ENCODE measurements around the gene STAB2. TPM values are rescaled to one million over a fixed set of nuclear protein-coding genes. Genes with fewer than 3 reads are reported as not detected.

STAB2 gene
- total and polyA plus RNA-seq, 2 of the 4 experiments (the other 2 are of a cell fraction) = not detected

DNA sequence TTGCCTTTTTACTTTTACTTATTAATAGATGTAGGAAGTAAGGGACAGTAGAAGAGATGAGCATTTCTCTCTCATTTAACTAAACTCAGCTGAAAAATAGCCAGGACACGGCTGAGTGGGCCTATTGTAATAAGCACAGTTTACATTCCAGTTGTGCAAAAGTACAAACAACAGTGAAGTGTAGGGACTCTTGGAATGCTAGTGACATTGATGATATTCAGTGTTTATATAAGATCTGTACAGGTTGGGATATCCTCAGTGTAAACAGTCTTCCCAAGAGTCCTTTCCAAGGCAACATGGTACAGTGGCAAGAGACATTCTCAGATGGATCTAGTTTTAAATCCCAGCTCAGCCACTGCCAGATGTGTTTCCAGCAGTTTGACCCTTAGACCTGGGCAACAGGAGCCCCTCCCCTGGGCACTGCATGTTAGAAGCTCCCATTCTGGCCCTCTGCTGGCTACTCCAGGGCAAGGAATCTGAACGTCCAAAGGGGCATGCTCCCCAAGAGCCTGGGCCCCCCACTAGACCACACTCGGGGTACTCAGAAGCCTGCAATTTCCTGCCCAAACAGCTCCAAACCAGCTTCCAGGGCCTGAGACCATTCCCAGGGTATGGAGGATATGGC, 55.3 kb downstream of the STAB2 start:
- CTCF ChIA-PET = interaction anchor here (1.3 to 2.1 kb wide), 2 partner anchors 10 to 67 kb away, joined by 4 to 5 read pairs; no protein-coding TSS in a partner anchor

More for the DNA sequence above, 55.3 kb downstream of the STAB2 start:
- no peak overlapping the region for H2AK5ac ChIP-seq (ENCODE audit: low read depth, low read length)
- no peak overlapping the region for H2BK15ac ChIP-seq (ENCODE audit: low read depth, low read length)
- H3K9ac ChIP-seq (ENCODE audit: low read depth, low read length) = no peak overlapping the region
- H3K14ac ChIP-seq (replicated peaks; ENCODE audit: low read depth, low read length) = no peak overlapping the region
- H2BK20ac ChIP-seq (ENCODE audit: low read depth, low read length) = no peak overlapping the region
- H3K27me3 ChIP-seq (ENCODE audit: control insufficient read depth, insufficient read depth, low read length) = no peaks in the 10 kb centered on the region; the same call in 1 of the 2 replicates
- H4K8ac ChIP-seq (ENCODE audit: low read depth in 2 of 2, low read length in 2 of 2) = no peak overlapping the region
- dilution Hi-C loops (cut with HindIII; ENCODE audit: low sequenced_read_pairs, unreplicated experiment) (no loop called here), in situ Hi-C loops (cut with MboI; ENCODE audit: low sequenced_read_pairs) (no loop called here), intact Hi-C loops (cut with micrococcal nuclease) (no loop called here)
- no TSS peak for BruUV-seq (replicated peaks)
- POLR2A ChIA-PET (ENCODE audit: unreplicated experiment) = no interaction called here
- no peak overlapping the region for H3K23ac ChIP-seq (ENCODE audit: low read depth, low read length)
- no peak overlapping the region for H2AFZ ChIP-seq (replicated peaks; ENCODE audit: low read length, poor library complexity)
- no peak overlapping the region for H2BK5ac ChIP-seq (ENCODE audit: low read depth, low read length, poor library complexity, severe bottlenecking)
- no peak overlapping the region for H3K4me3 ChIP-seq (ENCODE audit: insufficient read depth, low read depth, low read length)
- H3K9me3 ChIP-seq (ENCODE audit: control insufficient read depth, insufficient read depth, low read length) = no peaks in the 10 kb centered on the region; the same call in 1 of the 2 replicates
- no peak overlapping the region for H2AK9ac ChIP-seq (replicated peaks; ENCODE audit: low read depth, low read length, poor library complexity)
- no peak overlapping the region for H3K4me2 ChIP-seq (ENCODE audit: low read depth, low read length)
- no peak overlapping the region for H4K91ac ChIP-seq (ENCODE audit: insufficient read depth, low read depth, low read length)
- no peaks in the 10 kb centered on the region for H3K9me1 ChIP-seq (ENCODE audit: insufficient read depth, low read length)
- H3K4me1 ChIP-seq (ENCODE audit: control insufficient read depth, insufficient read depth, low read length) = no peaks in the 10 kb centered on the region
- no peak for TF ChIP-seq NFE2L2 (IDR thresholded peaks at IDR 0.05; ENCODE audit: low read depth, low read length)
- no peak for TF ChIP-seq RAD21 (IDR thresholded peaks at IDR 0.05; ENCODE audit: low read length)
- TF ChIP-seq SMC3 (IDR thresholded peaks at IDR 0.05; ENCODE audit: low read depth, low read length) = no peak
- no peak for TF ChIP-seq POLR2A (IDR thresholded peaks at IDR 0.05; ENCODE audit: low read depth, low read length)
- no peak for TF ChIP-seq MAFK (IDR thresholded peaks at IDR 0.05; ENCODE audit: low read depth, low read length)
- TF ChIP-seq RCOR1 (IDR thresholded peaks at IDR 0.05; ENCODE audit: insufficient replicate concordance, low read length) = no peak
- TF ChIP-seq RFX5 (IDR thresholded peaks at IDR 0.05; ENCODE audit: low read depth, low read length) = no peak
- TF ChIP-seq, protein P1, sequence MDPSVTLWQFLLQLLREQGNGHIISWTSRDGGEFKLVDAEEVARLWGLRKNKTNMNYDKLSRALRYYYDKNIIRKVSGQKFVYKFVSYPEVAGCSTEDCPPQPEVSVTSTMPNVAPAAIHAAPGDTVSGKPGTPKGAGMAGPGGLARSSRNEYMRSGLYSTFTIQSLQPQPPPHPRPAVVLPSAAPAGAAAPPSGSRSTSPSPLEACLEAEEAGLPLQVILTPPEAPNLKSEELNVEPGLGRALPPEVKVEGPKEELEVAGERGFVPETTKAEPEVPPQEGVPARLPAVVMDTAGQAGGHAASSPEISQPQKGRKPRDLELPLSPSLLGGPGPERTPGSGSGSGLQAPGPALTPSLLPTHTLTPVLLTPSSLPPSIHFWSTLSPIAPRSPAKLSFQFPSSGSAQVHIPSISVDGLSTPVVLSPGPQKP (IDR thresholded peaks at IDR 0.05; ENCODE audit: borderline replicate concordance, low read depth, low read length) = no peak
- no peak for TF ChIP-seq FOS (IDR thresholded peaks at IDR 0.05; ENCODE audit: low read depth, low read length)
- no peak for TF ChIP-seq MAZ (IDR thresholded peaks at IDR 0.05; ENCODE audit: borderline replicate concordance, low read depth, low read length)
- no peak for TF ChIP-seq CHD1 (IDR thresholded peaks at IDR 0.05; ENCODE audit: low read depth, low read length)
- TF ChIP-seq, protein P2, sequence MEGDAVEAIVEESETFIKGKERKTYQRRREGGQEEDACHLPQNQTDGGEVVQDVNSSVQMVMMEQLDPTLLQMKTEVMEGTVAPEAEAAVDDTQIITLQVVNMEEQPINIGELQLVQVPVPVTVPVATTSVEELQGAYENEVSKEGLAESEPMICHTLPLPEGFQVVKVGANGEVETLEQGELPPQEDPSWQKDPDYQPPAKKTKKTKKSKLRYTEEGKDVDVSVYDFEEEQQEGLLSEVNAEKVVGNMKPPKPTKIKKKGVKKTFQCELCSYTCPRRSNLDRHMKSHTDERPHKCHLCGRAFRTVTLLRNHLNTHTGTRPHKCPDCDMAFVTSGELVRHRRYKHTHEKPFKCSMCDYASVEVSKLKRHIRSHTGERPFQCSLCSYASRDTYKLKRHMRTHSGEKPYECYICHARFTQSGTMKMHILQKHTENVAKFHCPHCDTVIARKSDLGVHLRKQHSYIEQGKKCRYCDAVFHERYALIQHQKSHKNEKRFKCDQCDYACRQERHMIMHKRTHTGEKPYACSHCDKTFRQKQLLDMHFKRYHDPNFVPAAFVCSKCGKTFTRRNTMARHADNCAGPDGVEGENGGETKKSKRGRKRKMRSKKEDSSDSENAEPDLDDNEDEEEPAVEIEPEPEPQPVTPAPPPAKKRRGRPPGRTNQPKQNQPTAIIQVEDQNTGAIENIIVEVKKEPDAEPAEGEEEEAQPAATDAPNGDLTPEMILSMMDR (conservative IDR thresholded peaks at IDR 0.05; ENCODE audit: low read depth, low read length) = no peak
- H3K18ac ChIP-seq (ENCODE audit: low read depth, low read length) = no peak overlapping the region
- H3K56ac ChIP-seq (ENCODE audit: extremely low read depth, insufficient read depth, low read length) = no peak overlapping the region
- H3K79me1 ChIP-seq (ENCODE audit: low read depth in 1 of 2, low read length in 2 of 2) = no peaks in the 10 kb centered on the region
- no peak overlapping the region for H2BK120ac ChIP-seq (ENCODE audit: low read depth, low read length)
- no CpG with 5 or more reads among the region's 3 CpGs for WGBS, 2 experiments (ENCODE audit: extremely low coverage in 2 of 2, insufficient read length in 1 of 2)
- no peaks in the 10 kb centered on the region for H4K20me1 ChIP-seq (ENCODE audit: insufficient read depth, low read length)
- no peak overlapping the region for H3K4ac ChIP-seq (ENCODE audit: low read depth, low read length)
- H4K5ac ChIP-seq (ENCODE audit: low read depth, low read length) = no peak overlapping the region
- no peak for DNase-seq
- H3K27ac ChIP-seq (ENCODE audit: insufficient read depth, low read length) = no peak overlapping the region
- H3K36me3 ChIP-seq (ENCODE audit: control insufficient read depth, insufficient read depth, low read length) = no peaks in the 10 kb centered on the region
- no peak for ATAC-seq (ENCODE audit: low read depth)
